ENCODE data around the gene ADGRL1. TPM values are rescaled to one million over a fixed set of nuclear protein-coding genes. Genes with fewer than 3 reads are reported as not detected.

ADGRL1 gene
- total RNA-seq, 1 donor from 2014 or later = 55.3 TPM

- no peak for DNase-seq (ENCODE audit: low spot score, unreplicated experiment)
- H3K9me3 Mint-ChIP-seq (ENCODE audit: low read depth) = no peaks in the 10 kb centered on the region
- H3K4me1 Mint-ChIP-seq (ENCODE audit: low read depth) = no peaks in the 10 kb centered on the region
- peaks cover 8% of the 10 kb centered on the region for H3K36me3 Mint-ChIP-seq (ENCODE audit: insufficient read depth)
- no peaks in the 10 kb centered on the region for H3K27me3 Mint-ChIP-seq
- no peak overlapping the region for H3K27ac Mint-ChIP-seq
- H3K4me3 Mint-ChIP-seq (ENCODE audit: low read depth) = no peak overlapping the region
- no peak for TF ChIP-seq CTCF (IDR thresholded peaks at IDR 0.05; ENCODE audit: unreplicated experiment)
Observed at GRCh38 chr19:14107581-14108461, 98.1 kb downstream of the ADGRL1 start.

- peaks cover 8% of the 10 kb centered on the region for H3K36me3 Mint-ChIP-seq (ENCODE audit: insufficient read depth)
- no peaks in the 10 kb centered on the region for H3K27me3 Mint-ChIP-seq
- no peaks in the 10 kb centered on the region for H3K4me1 Mint-ChIP-seq (ENCODE audit: low read depth)
- no peak for TF ChIP-seq CTCF (IDR thresholded peaks at IDR 0.05; ENCODE audit: unreplicated experiment)
- H3K9me3 Mint-ChIP-seq (ENCODE audit: low read depth) = no peaks in the 10 kb centered on the region
- H3K4me3 Mint-ChIP-seq (ENCODE audit: low read depth) = no peak overlapping the region
- no peak for DNase-seq (ENCODE audit: low spot score, unreplicated experiment)
- H3K27ac Mint-ChIP-seq = no peak overlapping the region
Observed at GRCh38 chr19:14106840-14107239, 99.1 kb downstream of the ADGRL1 start.

GRCh38 chr19:14105680-14106079 lies 100.3 kb downstream of the ADGRL1 start:
- DNase-seq (ENCODE audit: low spot score, unreplicated experiment) = no peak
- Mint-ChIP-seq H3K4me1 (ENCODE audit: low read depth) (no peaks in the 10 kb centered on the region), H3K27ac (no peak overlapping the region)

GRCh38 chr19:14103310-14103709 lies 102.7 kb downstream of the ADGRL1 start:
- H3K9me3 Mint-ChIP-seq (ENCODE audit: low read depth) = no peaks in the 10 kb centered on the region
- DNase-seq (ENCODE audit: low spot score, unreplicated experiment) = no peak
- H3K27ac Mint-ChIP-seq = no peak overlapping the region
- H3K27me3 Mint-ChIP-seq = no peaks in the 10 kb centered on the region
- H3K4me3 Mint-ChIP-seq (ENCODE audit: low read depth) = no peak overlapping the region
- peaks cover 11% of the 10 kb centered on the region for H3K36me3 Mint-ChIP-seq (ENCODE audit: insufficient read depth)
- no peaks in the 10 kb centered on the region for H3K4me1 Mint-ChIP-seq (ENCODE audit: low read depth)
- no peak for TF ChIP-seq CTCF (IDR thresholded peaks at IDR 0.05; ENCODE audit: unreplicated experiment)

More at GRCh38 chr19:14105680-14106079, 100.3 kb downstream of the ADGRL1 start:
- Mint-ChIP-seq H3K4me3 (ENCODE audit: low read depth) (no peak overlapping the region), H3K36me3 (ENCODE audit: insufficient read depth) (peaks cover 10% of the 10 kb centered on the region), H3K27me3 (no peaks in the 10 kb centered on the region), H3K9me3 (ENCODE audit: low read depth) (no peaks in the 10 kb centered on the region)
- TF ChIP-seq CTCF (IDR thresholded peaks at IDR 0.05; ENCODE audit: unreplicated experiment) = no peak

- no peak for DNase-seq (ENCODE audit: low spot score, unreplicated experiment)
- H3K4me1 Mint-ChIP-seq (ENCODE audit: low read depth) = no peaks in the 10 kb centered on the region
- no peak overlapping the region for H3K27ac Mint-ChIP-seq
- no peak for TF ChIP-seq CTCF (IDR thresholded peaks at IDR 0.05; ENCODE audit: unreplicated experiment)
- H3K36me3 Mint-ChIP-seq (ENCODE audit: insufficient read depth) = peaks cover 14% of the 10 kb centered on the region
- H3K27me3 Mint-ChIP-seq = no peaks in the 10 kb centered on the region
- no peaks in the 10 kb centered on the region for H3K9me3 Mint-ChIP-seq (ENCODE audit: low read depth)
- H3K4me3 Mint-ChIP-seq (ENCODE audit: low read depth) = no peak overlapping the region
Observed at GRCh38 chr19:14102756-14103155, 103.2 kb downstream of the ADGRL1 start.

All from progenitor cell of endocrine pancreas (in vitro differentiated cells).